Activated CD8-positive, alpha-beta T cell treated with anti-CD3 and anti-CD28 coated beads for 36 hours (primary cell): Measurements from ENCODE around the gene ABCC8. TPM values are rescaled to one million over a fixed set of nuclear protein-coding genes. Genes with fewer than 3 reads are reported as not detected.

ENCODE experiments used
- ATAC-seq: fragments of 200-7000 bp; cut with Tn5 transposase; one replicate; pipeline ENCODE4 v1.10.0; 2021; ENCODE audit warnings: mild to moderate bottlenecking, moderate library complexity
- CTCF ChIA-PET: fragments of 350-600 bp; sonication (Branson Sonifier 250); formaldehyde crosslinking; loops from one replicate; lab custom pipeline; 2021; ENCODE audit warnings: antibody characterized with exemption; lab: Charles Lee
- POLR2A ChIA-PET: fragments of 350-600 bp; sonication (Branson Sonifier 250); formaldehyde crosslinking; loops from one replicate; lab custom pipeline; 2021; ENCODE audit warnings: antibody characterized with exemption; lab: Charles Lee
- DNase-seq: peaks from one replicate; pipeline ENCODE4 v3.0.0-alpha.2; 2020
- H3K27ac Mint-ChIP-seq: one replicate; pipeline ENCODE4 v1.8.0; 2021; ENCODE audit warnings: mild to moderate bottlenecking, mixed read lengths
- H3K27me3 Mint-ChIP-seq: one replicate; pipeline ENCODE4 v1.8.0; 2021; ENCODE audit warnings: mixed read lengths
- H3K36me3 Mint-ChIP-seq: one replicate; pipeline ENCODE4 v1.8.0; 2021; ENCODE audit warnings: low read depth, mixed read lengths
- H3K4me1 Mint-ChIP-seq: one replicate; pipeline ENCODE4 v1.8.0; 2021; ENCODE audit warnings: low read depth, mixed read lengths
- H3K4me3 Mint-ChIP-seq: one replicate; pipeline ENCODE4 v1.8.0; 2021; ENCODE audit warnings: mild to moderate bottlenecking, moderate library complexity, mixed read lengths
- H3K9me3 Mint-ChIP-seq: one replicate; pipeline ENCODE4 v1.8.0; 2021; ENCODE audit warnings: mixed read lengths
- intact Hi-C: fragments of 100-400 bp; cut with micrococcal nuclease; formaldehyde crosslinking; loops from one replicate; pipeline ENCODE4 v1.10.0; 2022
- total RNA-seq, 2 experiments: library from RNA; stranded (reverse); gene quantifications; one replicate each; pipeline ENCODE4 v1.2.3, GENCODE V29; 2021
- TF ChIP-seq, protein P1 (sequence below): fragments of 200-600 bp; IDR thresholded peaks from one replicate; pipeline ENCODE4 v1.8.0; 2022; ENCODE audit warnings: antibody characterized with exemption, mild to moderate bottlenecking

Gene ABCC8
- total RNA-seq, 2 experiments from 2014 or later: not detected

DNA sequence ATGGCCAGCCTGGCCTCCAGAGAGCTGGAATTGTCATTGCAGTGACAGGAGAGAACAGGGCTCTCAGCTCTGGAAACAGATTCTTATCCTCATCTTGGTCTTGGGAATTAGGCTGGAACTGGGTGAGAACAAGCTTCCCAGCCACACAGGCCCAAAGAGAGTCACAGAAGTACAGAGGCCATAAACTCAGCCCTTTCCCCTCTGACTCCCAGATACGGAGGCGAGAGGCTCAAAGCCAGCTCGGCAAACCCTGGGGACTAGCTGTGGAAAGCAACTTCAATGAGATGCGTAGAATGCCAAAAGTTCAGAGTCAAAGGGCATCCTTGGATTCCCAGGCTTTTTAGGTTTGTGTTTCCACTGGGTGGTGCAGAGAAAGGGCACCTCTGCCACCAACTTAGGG is 14.3 kb upstream of the ABCC8 start:
- no peak for ATAC-seq
- no peak overlapping the region for H3K27ac Mint-ChIP-seq
- DNase-seq: no peak
- intact Hi-C loops: no loop called here
- ChIA-PET CTCF (no interaction called here), POLR2A (no interaction called here)
- H3K4me1 Mint-ChIP-seq: no peaks in the 10 kb centered on the region
- TF ChIP-seq, protein P1, sequence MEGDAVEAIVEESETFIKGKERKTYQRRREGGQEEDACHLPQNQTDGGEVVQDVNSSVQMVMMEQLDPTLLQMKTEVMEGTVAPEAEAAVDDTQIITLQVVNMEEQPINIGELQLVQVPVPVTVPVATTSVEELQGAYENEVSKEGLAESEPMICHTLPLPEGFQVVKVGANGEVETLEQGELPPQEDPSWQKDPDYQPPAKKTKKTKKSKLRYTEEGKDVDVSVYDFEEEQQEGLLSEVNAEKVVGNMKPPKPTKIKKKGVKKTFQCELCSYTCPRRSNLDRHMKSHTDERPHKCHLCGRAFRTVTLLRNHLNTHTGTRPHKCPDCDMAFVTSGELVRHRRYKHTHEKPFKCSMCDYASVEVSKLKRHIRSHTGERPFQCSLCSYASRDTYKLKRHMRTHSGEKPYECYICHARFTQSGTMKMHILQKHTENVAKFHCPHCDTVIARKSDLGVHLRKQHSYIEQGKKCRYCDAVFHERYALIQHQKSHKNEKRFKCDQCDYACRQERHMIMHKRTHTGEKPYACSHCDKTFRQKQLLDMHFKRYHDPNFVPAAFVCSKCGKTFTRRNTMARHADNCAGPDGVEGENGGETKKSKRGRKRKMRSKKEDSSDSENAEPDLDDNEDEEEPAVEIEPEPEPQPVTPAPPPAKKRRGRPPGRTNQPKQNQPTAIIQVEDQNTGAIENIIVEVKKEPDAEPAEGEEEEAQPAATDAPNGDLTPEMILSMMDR: no peak
- no peaks in the 10 kb centered on the region for H3K9me3 Mint-ChIP-seq
- no peak overlapping the region for H3K4me3 Mint-ChIP-seq
- peaks cover 5% of the 10 kb centered on the region for H3K27me3 Mint-ChIP-seq
- H3K36me3 Mint-ChIP-seq: no peaks in the 10 kb centered on the region

GRCh38 chr11:17490232-17490631 is 13.6 kb upstream of the ABCC8 start:
- TF ChIP-seq, protein P1: no peak
- Mint-ChIP-seq H3K27me3 (peaks cover 5% of the 10 kb centered on the region), H3K4me1 (no peaks in the 10 kb centered on the region), H3K27ac (no peak overlapping the region), H3K9me3 (no peaks in the 10 kb centered on the region), H3K36me3 (no peaks in the 10 kb centered on the region), H3K4me3 (no peak overlapping the region)
- DNase-seq: no peak
- no peak for ATAC-seq
- POLR2A ChIA-PET: no interaction called here
- intact Hi-C loops: no loop called here
- CTCF ChIA-PET: no interaction called here

GRCh38 chr11:17489751-17490150 is 13.1 kb upstream of the ABCC8 start:
- TF ChIP-seq, protein P1: no peak
- ChIA-PET CTCF (no interaction called here), POLR2A (no interaction called here)
- peaks cover 5% of the 10 kb centered on the region for H3K27me3 Mint-ChIP-seq
- intact Hi-C loops: no loop called here
- no peaks in the 10 kb centered on the region for H3K36me3 Mint-ChIP-seq
- DNase-seq (no peak), ATAC-seq (no peak)
- no peak overlapping the region for H3K27ac Mint-ChIP-seq
- no peak overlapping the region for H3K4me3 Mint-ChIP-seq
- H3K4me1 Mint-ChIP-seq: no peaks in the 10 kb centered on the region
- H3K9me3 Mint-ChIP-seq: no peaks in the 10 kb centered on the region

DNA sequence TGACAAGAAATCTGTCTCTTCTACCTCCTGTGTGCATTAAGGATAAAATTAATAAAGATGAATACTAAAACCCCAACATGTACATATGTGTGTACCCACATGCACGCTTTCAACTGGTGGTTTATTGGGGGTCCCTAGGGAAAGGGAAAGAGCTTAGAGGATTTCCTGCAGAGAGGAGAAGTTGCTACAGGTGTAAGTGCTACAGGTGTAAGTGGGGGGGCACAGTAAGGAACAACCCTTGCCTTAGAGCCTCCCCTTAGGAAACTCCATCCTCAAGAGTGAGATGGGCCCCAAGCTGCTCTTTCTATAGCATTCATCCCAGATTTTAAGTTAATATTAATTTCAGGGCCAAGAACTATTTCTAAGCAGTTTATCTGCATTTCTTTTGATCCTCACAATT is 11.9 kb upstream of the ABCC8 start:
- DNase-seq: no peak
- TF ChIP-seq, protein P1: no peak
- peaks cover 9% of the 10 kb centered on the region for H3K27me3 Mint-ChIP-seq
- H3K36me3 Mint-ChIP-seq: no peaks in the 10 kb centered on the region
- ChIA-PET POLR2A (no interaction called here), CTCF (no interaction called here)
- H3K27ac Mint-ChIP-seq: no peak overlapping the region
- H3K4me3 Mint-ChIP-seq: no peak overlapping the region
- peaks cover 1% of the 10 kb centered on the region for H3K9me3 Mint-ChIP-seq
- intact Hi-C loops: no loop called here
- H3K4me1 Mint-ChIP-seq: no peaks in the 10 kb centered on the region
- no peak for ATAC-seq

GRCh38 chr11:17486646-17487045 is 10.0 kb upstream of the ABCC8 start:
- Mint-ChIP-seq H3K36me3 (no peaks in the 10 kb centered on the region), H3K4me3 (no peak overlapping the region), H3K27ac (no peak overlapping the region), H3K27me3 (peaks cover 10% of the 10 kb centered on the region), H3K9me3 (peaks cover 1% of the 10 kb centered on the region), H3K4me1 (no peaks in the 10 kb centered on the region)
- ATAC-seq (no peak), DNase-seq (no peak)
- TF ChIP-seq, protein P1: no peak
- ChIA-PET CTCF (interaction anchor here (1.0 kb wide), 1 partner anchor 17 kb away, joined by 3 read pairs; no protein-coding TSS in a partner anchor), POLR2A (no interaction called here)
- intact Hi-C loops: no loop called here
